WI38 (cell line): ENCODE measurements around the gene ADAM10.

ENCODE experiments used
- H3K4me3 ChIP-seq: 2 replicates; pipeline ENCODE4 v1.5.1; 2011; ENCODE audit warnings: low read depth, mild to moderate bottlenecking, control low read depth, low read length
- CTCF ChIP-seq: IDR thresholded peaks from 2 replicates; pipeline ENCODE4 v1.5.1; 2012; ENCODE audit warnings: low read depth, mild to moderate bottlenecking, control low read depth, low read length

Gene ADAM10

GRCh38 chr15:58702233-58702632 lies 47.3 kb downstream of the ADAM10 start:
- no peak overlapping the region for H3K4me3 ChIP-seq
- TF ChIP-seq CTCF: no peak

GRCh38 chr15:58701376-58701775 lies 48.1 kb downstream of the ADAM10 start:
- no peak overlapping the region for H3K4me3 ChIP-seq
- no peak for TF ChIP-seq CTCF

- H3K4me3 ChIP-seq: no peak overlapping the region
- no peak for TF ChIP-seq CTCF
Measured at GRCh38 chr15:58699769-58700168, 49.7 kb downstream of the ADAM10 start.

- H3K4me3 ChIP-seq: no peak overlapping the region
- TF ChIP-seq CTCF: no peak
Measured at GRCh38 chr15:58698887-58699641, 50.4 kb downstream of the ADAM10 start.

GRCh38 chr15:58697220-58697619 lies 52.3 kb downstream of the ADAM10 start:
- no peak overlapping the region for H3K4me3 ChIP-seq
- no peak for TF ChIP-seq CTCF

- H3K4me3 ChIP-seq: no peak overlapping the region
- TF ChIP-seq CTCF: no peak
Measured at GRCh38 chr15:58696738-58697137, 52.8 kb downstream of the ADAM10 start.

GRCh38 chr15:58694641-58695398 lies 54.7 kb downstream of the ADAM10 start:
- H3K4me3 ChIP-seq: no peak overlapping the region
- no peak for TF ChIP-seq CTCF
